Measurements from ENCODE around the gene GRPEL2.
"Not testable (repeated sequence)": the region's sequence is repeated elsewhere in the genome, so short reads cannot be mapped to it uniquely, and the experiment has no call there.

The GRPEL2 gene

DNA sequence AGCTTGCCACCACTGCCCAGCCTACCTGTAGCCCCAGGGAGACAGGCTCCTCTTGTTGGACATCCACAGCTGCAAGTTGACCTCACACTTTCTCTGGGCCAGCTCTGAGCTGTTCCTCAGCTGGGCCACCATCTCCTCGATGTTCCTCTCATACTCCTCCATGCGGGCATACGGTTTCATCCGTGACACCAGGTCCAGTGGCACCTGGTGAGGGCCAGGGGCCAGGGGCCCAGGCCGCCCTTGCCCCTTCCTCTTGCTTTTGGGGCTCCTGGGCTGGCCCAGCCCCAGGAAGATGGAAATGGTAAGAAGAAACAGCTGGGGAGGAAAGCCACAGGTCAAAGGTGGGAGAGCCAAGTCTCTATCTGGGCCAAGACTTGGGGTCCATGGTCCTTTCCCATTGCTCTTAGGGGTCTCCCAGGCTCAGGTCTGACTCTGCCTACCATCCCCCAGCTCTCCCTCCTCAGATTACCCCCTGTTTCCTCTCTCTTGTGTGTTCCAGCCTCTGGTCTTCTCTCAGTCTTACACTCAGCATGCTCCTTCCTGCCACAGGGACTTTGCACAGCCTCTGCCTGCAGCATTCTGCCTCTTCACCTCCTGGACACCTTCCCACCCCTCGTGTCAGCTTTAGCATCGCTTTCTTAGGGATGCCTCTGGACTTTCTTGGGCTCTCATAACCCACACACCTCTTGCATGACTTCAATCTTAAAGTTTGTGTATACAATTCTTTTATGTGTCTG lies 31.6 kb downstream of the GRPEL2 start:
- DNase-seq (ENCODE audit: low read depth in 2 of 2), result no peak

DNA sequence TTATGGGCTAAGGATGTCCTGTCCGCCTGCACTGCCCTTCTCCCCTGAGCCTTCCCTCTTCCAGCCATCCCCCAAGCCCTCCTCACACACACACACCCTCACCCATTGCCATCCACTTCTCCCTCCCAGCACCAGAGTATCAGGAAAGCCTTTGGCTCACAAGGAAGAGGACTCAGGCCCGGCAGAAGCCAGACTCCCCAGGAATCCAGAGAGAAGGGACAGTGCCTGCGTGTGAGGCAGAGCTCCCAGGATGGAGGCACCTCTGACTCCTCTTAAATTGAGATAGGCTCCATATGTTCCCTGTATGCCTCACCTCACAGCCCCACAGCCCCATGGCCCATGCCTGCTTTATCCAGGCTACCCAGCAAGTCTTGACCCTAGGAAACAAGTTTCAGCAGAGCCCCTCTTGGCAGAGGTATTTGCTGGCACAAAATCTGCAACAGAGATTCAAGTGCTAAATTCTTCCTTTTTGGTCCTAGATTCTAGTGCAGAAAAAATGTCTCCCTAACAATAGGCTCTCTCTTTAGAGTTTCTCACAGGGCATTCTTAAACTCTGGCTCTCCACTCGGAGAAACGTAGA lies 33.0 kb downstream of the GRPEL2 start:
- no peak for DNase-seq (ENCODE audit: low read depth in 2 of 2)

DNA sequence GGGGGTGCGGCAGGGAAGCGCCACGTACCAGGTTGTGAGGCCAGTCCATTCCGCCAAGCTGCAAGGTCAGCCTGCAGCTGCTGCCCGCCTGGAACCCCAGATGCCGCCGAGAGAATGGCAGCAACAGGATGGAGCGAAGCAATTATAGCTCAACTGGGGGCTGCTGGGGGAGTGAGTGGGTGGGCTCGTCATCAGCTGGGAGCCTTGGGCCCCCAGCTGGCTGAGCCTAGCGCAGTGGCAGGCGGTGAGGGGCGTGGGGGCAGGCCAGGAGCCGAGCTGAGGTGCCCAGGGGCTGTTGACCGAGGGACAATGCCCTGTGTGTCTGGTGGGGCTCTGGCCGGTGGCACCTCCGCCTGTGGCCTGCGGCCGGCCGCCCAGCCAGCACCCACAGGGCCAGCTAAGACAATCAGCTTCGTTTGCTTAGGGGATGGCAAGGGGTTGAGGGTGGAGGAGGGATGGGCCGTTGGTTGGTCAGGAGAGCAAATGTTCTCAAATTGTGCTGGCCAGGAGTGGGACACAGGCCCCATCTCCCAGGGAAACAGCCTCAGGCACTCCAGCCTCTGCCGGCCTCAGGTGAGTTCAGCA lies 34.0 kb downstream of the GRPEL2 start, which contains the start of gene IL17B:
TSS of gene IL17B (minus strand) at position 116 of the 585 bp plus-strand sequence. CDS start at position 49, 67 bp downstream.
- DNase-seq (ENCODE audit: low read depth in 2 of 2), result no peak

DNA sequence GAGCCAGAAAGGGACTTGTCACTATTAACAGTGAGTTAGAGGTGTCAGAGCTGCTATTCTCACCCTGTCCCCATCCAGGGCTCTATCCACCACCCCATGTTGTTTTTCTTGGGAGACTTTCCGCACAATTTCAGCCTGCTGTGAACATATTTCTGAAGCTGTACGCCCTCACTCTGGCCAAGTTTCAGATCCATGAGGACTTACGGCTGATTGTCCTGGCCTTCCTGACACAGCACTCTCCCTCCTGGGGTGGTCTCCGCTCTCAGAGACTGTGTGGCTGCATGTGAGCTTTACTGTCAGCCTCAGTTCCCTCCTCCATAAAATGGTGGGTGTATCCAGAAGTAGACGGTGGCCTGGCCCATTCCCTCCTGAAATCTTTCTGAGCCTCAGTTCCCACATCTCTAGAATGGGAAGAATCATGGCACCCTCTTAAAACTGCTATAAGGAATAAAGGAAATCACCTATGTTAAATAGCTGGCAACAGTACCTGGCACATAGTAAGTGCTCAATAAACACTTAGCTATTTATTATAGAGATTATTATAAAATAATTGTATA lies 34.6 kb downstream of the GRPEL2 start:
- no peak for DNase-seq (ENCODE audit: low read depth in 2 of 2)

DNA sequence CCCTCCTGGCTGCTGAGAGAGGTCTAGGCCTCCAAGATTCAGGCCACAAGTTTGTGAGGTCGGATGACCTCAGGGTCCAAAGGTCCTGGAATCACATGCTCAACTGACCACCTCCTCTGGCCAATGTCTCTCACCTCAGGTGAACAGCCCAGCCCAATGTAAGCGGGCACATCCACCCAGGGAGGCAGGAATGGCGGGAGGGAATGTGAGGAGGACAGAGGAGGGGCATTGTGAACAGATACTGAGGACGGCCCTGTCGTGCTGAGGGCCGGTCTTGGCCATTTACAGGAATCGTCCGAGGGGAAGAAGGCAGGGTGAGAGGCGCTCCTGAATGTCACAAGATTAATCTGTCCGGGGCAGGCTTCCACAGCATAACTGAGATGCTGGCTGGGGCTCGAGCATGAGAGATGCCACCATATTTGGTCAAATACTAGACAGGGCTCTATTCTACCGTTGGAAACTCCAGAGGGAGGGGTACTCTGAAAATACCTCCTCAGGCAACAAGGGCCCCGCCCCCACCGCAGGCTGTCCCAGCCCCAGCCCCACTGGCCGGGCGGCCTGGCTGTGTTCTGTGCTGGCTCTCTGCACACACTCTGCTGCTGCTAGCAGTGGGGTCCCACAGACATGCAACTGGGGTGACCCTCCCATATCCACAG lies 35.3 kb downstream of the GRPEL2 start:
- no peak for DNase-seq (ENCODE audit: low read depth in 2 of 2)

DNA sequence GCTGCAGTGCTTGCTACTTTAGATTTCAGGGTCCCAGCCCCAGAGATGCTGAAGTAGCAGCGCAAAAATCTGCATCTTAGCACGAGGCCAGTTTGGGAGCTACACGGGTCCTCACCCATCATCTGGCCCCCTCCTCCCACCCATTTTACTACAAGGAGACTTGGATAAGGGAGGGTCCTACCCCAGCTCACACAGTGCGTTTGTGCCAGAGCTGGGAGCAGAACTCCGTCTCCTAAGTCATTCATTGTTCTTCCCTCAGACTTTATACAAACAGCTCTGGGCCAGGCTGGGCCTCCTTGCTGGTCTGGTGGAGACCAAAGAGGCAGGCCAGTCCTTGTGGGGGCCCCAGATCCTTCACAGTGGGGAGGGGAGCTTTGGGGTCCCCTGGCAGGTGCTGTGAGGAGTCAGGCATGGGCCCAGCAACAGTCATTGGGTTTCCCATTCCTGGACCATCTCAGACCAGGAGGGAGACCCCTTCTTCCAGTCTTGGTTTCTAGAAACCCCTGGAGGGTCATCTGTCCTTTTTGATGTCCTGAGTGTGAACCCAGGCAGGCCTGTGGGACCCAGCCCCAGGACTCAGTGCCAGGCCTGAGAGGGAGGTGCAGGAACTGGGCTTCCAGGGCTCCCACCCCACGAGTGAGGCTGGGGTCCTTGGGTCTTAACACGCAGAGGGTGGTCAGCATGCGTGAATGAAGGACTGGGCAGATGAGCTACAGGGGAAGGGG lies 36.1 kb downstream of the GRPEL2 start:
- no peak for DNase-seq (ENCODE audit: low read depth in 2 of 2)

DNA sequence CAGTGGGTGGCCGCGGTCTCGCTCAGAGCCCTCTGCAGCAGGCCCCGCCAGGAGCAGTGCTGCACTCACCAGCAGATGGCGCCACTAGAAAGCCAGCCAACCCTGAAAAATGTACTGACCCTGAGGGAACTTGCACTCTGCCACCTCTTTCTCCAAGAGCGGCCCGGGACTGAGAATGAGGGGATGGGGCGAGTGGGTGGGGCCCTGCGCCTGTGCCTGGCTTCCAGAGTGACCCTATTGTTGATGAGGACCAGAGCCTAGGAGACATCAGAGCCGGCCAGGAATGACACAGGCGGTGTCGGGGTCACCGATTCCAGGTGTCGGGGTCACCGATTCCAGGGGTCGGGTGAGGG lies 36.7 kb downstream of the GRPEL2 start:
- DNase-seq (ENCODE audit: low read depth in 2 of 2), result peak; percentile 66 to 71

DNA sequence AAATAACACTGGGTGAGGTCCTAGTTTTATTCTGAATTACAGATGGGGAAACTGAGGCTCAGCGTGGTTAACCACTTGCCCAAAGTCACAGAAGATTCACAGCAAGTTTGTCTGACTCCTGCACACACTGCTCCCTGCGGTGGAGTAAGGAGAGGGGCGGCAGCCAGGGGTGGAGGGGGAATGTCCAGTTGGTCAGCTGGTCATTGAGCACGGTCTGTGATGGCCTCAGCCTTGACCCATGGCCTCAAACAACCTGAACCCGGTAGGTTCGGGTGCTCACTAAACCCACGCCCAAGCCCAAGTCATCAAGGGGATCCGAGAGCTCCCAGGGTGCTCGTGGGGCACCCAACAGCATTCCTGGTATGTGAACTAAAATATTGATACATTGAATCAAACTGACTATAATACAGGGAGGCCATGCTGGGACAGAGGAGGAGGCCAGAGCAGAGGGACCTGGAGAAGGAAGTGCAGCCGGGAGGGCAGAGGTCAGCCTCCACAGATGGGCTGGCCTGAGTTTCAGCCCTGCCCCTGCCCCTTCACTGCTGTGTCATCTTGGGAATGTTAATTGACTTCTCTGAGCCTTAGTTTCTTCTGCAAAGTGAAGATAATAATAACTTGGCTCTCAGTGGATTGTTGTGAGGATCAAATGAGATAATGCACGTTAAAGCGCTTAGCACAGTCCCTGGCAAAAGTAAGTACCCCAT lies 37.4 kb downstream of the GRPEL2 start:
- DNase-seq (ENCODE audit: low read depth in 2 of 2), result no peak

DNA sequence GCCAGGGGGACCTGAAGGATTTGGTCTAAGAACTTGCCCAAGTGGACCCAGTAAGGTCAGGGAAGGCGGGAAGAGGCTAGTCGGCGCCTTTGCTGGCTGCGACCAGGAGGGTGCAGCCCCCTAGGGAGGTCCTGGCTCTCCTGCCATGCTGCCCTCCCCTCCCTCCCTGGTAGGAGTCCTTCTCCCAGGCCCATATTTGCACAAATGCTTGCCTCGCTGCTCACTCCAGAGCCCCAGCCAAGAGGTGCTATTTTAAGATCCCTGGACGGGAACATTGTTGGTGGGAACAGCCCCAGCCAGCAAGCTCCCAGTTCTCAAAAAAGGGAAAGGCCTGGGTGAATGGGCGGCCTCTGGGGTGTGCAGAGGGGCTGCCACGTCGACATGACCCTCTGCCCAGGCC lies 38.1 kb downstream of the GRPEL2 start:
- no peak for DNase-seq (ENCODE audit: low read depth in 2 of 2)

DNA sequence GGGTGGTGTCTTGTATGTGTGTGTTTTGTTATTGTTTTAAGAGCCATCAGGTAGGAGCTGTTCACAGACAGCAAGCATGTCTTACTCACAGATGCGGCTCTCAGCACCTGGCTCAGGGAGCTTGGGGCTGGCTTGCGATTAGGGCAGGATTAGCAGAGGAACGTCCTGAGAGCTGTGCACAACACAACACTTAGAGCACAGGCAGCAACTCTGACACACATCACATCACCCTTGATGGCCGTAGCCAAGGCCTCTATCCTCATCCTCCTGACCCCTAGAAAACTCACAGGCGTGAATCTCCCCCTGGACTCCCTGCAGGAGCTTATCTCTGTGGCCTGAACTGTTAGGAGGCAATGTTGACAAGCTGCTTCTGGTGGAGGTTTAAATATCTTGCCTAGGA lies 40.9 kb downstream of the GRPEL2 start:
- DNase-seq (ENCODE audit: low read depth in 2 of 2), result no peak

DNA sequence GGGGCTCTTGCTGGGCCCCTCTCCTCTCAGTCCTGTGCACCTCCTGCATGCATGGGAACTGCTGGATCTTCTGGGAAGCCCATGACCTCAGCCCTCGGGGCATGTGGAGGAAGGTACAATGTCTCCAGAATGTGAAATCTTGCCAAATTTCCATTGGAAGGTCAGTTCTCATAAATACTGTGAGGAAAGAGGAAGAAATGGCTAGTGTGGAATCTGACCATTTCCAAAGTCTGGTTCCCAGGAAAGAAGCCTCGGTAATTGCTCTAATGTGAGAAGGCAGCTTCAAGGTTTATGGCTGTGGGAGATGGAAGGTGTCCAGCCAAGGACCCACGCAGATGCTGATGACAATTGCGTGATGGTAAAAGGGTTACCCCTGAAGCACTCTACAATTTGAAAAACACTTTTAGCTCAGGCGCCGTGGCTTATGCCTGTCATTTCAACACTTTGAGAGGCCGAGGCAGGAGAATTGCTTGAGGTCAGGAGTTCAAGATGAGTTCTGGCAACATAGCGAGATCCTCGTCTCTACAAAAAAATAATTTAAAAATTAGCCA lies 41.9 kb downstream of the GRPEL2 start:
- no peak for DNase-seq (ENCODE audit: low read depth in 2 of 2)

DNA sequence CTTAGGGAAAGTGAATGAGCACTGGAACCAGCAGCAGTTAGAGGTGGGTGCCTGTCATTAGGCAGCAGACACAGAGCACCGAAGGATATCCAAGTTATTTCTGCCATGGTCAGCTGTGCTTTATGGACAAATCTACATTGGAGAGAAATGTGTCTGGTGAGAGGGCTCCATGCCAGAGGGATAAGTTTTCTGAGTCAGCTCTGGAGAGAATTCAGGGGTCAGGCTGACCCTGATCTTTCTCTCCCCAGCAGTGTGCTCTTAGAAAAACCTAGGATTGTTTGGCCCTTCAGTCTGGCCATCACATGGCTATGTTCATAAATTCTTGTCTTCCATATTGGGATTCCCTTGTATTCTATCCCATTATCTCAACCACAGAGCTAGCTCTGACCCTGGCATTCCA lies 42.7 kb downstream of the GRPEL2 start:
- no peak for DNase-seq (ENCODE audit: low read depth in 2 of 2)

DNA sequence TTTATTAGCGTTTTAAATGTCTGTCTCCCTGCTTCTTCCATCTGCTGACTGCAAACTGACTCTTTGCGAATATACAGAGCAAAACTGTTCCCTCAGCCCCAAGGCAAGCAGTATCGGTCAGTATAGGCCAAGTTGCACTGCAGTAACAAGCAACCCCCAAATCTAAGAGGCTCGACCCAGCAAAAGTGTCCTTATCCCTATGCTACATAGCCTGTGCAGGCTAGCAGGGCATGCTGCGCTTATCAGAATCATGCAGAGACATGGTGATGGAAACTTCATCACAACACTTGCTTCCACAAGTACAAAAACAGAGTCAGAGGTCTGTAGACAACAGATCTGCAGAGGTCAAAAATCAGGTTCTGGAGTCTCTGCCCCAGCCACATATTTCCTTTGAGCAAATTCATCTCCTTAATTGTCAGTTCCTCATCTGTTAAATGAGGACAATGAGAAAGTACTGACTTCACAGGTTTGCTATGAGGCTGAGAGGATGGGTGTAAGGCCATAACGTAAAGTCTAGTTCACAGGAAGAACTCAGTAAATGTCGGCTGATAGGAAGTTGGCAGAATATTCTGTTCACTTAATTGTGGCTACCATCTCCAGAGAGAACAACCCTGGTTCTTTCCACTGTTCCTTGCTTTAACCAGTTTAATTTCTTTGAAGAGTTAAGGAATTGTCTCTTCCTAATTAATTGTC lies 43.3 kb downstream of the GRPEL2 start:
- DNase-seq (ENCODE audit: low read depth in 2 of 2), result no peak

DNA sequence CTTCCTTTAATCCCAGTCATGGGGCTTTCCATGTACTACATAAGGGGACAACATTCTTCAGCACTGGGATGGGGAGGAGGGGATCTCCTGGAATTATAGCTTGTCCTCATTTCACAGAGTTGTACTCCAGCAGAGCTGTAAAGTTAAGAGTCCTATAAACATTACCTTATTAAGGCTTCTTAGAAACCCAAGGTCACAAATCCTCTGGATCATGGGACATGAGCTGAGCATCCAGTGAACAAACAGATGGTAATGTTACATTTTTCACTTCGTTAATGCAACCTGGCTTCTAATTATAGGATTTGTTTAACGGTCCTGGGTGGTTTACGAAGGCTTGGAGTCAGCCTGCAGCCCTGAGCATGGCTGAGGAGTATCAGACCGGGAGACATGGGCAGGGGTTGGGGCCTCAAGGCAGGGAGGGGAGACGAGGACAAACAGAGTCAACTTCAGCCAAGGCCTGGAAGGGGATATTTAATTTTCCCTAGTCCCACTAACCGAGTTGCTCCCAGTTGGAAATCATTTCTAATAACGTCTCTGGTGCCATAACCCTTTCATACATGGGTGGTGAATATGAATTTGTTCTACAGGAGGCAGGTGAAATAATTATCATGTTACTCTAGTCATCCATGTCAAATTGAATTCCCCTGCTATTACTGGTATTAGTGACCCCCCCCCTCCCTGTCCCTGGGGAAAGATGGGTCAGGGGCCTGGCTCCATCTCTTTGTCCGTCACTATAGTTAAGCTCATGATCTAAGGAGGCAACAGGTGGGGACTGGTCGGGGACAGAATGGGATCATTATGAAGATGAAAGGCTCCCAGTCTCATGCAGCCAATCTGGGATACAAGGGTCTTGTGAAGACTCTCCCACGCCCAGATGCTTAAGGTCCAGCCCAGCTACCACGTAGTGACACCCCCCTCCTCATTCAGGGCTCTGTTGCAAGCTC lies 44.5 kb downstream of the GRPEL2 start:
- DNase-seq (ENCODE audit: low read depth in 2 of 2), result no peak

DNA sequence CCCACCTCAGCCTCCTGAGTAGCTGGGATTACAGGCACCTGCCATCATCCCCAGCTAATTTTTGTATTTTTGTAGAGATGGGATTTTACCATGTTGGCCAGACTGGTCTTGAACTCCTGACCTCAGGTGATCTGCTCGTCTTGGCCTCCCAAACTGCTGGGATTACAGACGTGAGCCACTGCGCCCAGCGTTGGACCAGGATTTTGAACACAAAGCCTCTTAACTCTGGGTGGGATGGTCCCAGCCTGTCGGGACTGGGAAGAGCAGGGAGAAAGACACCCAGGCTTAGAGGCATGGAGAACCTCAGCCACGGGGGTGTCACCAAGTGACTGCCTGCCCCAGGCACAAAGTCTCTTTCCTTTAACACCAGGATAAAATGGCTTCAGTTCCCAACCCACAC lies 45.8 kb downstream of the GRPEL2 start:
- DNase-seq (ENCODE audit: low read depth in 2 of 2), result not testable (repeated sequence)

DNA sequence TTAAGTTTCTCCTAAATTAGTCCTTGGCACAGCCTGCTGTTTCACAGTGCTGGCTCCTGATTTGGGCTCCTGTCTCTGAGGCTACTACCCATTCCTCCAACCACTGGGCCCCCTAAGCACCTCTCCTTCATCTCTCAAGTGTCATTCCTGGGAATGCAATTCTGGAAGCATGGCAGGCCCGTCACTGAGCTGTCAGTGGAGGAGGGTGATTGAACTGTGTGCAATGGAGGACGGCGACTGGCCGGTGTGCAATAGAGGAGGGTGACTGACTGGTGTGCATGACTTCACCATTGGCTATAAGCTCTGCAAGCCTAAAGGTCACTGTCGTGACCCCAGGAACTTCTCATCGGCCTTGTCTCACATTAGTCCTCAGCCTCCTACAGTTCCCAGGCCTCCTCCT lies 46.2 kb downstream of the GRPEL2 start:
- no peak for DNase-seq (ENCODE audit: low read depth in 2 of 2)

DNA sequence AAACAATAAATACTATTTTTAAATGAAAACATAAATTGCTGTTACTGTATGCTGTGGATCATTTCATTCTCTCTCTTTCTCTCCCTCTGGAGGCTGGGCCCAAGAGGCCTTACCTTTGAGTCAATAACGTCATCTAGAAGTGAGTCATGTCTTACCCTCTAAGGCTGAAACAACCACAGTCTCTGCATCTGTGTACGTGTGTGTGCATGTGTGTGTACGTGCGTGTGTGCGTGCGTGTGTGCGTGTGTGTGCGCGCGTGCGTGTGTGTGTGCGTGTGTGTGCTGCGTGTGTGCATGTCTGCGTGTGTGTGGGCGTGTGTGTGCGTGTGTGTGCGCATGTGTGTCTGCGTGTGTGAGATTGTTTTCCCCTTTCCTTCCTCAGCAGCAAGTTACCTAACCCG lies 47.4 kb downstream of the GRPEL2 start:
- DNase-seq (ENCODE audit: low read depth in 2 of 2), result no peak

DNA sequence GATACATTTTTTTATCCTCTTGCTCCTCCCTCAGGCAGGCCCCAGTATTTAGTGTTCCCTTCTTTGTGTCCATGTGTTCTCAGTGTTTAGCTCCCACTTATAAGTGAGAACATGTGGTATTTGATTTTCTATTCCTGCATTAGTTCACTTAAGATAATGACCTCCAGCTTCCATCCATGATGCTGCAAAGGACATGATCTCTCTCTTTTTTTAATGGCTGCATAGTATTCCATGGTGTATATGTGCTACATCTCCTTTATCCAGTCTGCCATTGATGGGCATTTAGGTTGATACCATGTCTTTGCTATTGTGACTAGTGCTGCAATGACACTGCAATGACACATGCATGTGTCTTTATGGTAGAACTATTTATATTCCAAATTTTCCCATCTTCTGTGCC lies 49.7 kb downstream of the GRPEL2 start:
- not testable (repeated sequence) for DNase-seq (ENCODE audit: low read depth in 2 of 2)

DNA sequence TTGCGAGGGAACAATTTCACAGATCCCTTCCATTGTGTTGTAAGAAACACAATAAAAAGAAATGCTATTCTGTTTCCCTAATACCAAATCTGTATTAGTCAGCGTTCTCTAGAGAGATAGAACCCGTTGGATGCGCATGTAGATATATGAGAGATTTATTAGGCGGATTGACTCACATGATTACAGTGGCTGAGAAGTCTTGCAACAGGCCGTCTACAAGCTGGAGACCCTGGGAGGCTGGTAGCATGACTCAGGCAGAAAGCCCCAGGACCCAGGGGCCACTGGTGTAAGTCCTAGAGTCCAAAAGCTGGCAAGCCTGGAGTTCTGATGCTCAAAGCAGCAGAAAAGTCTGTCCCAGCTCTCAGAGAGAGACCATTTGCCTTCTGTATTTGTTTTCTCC lies 52.2 kb downstream of the GRPEL2 start:
- no peak for DNase-seq (ENCODE audit: low read depth in 2 of 2)

All from activated CD4-positive, alpha-beta T cell treated with anti-CD3 and anti-CD28 coated beads for 24 hours (primary cell).